ENCODE data around the gene KCNAB2.

KCNAB2 gene

DNA sequence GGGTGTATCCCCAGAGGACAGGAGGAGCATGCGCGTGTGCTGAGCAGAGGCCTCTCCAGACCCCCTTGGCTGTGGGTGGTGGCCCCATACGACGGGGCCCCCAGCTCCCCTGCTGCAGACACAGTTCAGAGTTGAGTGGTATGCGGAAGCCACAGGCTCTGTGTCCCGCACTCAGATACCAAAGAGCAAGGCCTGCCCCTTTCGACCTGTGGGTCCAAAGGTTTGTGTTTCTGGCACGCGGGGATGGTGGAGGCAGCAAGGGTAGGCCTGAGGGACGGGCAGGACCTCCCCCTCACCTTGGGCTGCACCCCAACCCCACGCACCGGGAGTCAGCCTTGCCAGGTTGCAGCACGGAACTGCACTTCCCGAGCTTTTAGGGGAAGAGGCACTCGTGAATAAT lies at the start of gene KCNAB2:
Gene KCNAB2, plus strand, starts transcription at position 328 of the 400 bp plus-strand sequence. CDS start 5,649 bp downstream, outside the sequence.
- DNase-seq = no peak

DNA sequence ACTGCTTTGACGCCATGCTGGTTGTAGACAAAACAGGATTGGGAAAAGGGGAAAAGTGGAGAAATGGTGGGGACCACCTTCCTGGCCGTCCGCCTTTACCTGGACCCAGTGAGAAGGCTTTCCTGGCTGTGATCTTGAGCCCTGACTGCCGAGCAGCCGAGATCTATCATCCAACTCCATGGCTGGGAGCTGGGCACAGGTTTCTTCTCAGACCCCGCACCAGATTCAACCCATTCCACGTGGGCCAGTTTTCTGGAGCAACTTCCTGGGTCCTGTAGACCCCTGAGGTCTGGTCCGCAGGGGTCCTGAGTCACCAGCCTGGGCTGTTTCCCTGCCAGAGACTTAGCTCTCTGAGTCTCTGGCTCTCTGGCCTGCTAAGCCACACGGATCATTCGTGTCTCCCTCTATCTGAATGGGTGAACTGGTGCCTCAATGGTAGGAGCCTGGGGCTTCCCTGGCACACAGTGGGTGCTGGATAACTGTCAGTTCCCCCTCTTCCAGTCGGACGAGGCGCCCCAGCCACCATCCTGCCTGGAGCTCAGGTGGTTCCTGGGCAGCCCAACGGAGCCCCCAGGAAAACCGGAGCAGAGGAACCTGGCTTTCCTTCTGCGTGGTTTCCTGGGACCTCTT lies 48.9 kb upstream of the KCNAB2 start:
- no peak for DNase-seq

- no peak for DNase-seq
Observed at GRCh38 chr1:5997316-5997715, 48.4 kb upstream of the KCNAB2 start.

GRCh38 chr1:5998051-5998905 lies 47.4 kb upstream of the KCNAB2 start:
- DNase-seq = no peak

DNA sequence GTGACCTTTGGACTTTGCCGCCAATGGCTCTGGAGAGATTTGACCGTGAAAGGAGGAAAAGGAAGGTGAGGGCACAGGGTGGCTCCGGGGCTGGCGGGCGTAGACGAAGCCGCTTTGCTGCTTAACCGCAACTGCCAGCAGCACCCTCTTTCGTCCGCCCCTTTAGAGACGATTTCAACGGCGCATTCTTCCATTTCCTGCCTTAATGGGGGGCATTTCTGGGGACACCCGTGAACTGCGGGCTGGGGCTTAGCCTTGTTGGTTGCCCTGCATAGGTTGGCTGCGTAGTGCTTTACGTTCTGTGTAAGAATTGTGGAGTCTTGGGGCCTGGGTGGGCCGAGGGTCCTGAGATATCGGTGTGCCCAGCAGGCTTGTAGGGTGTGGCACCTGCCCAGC lies 46.8 kb upstream of the KCNAB2 start:
- no peak for DNase-seq

DNA sequence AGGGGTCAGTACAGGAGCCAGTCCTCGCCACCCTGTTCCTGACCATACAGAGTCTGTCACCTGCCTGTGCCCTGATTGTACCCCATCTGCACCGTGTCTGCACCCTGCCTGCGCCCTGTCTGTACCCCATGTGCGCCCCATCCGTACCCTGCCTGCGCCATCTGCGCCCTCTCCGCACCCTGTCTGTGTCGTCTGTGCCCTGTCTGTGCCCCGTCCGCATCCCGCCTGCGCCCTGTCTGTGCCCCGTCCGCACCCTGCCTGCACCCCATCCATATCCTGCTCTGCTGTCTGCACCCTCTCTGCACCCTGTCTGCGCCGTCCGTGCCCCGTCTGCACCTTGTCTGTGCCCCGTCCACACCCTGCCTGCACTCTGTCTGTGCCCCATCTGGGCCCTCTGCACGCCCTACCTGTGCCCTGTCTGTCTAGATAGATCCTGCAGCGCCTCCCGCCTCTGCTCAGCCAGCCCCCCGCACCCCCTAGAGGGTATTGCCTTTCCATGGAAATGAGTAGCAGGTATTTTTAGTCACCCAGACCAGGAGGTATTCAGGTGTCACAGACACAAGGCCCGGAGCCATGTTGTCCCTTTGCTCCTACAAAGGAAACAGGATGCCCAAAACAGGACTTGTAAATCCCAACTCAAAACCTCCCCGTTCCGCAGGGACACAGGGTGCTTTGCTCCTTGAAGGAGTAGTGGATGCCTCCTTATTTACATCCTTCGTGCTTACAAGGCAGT lies 45.8 kb upstream of the KCNAB2 start:
- DNase-seq = no peak

GRCh38 chr1:6000444-6001288 lies 45.0 kb upstream of the KCNAB2 start:
- DNase-seq = no peak

GRCh38 chr1:6001992-6002576 lies 43.6 kb upstream of the KCNAB2 start:
- peak in 1 of 58 donors; percentile 26 for DNase-seq

GRCh38 chr1:6002714-6003501 lies 42.8 kb upstream of the KCNAB2 start:
- DNase-seq = no peak

DNA sequence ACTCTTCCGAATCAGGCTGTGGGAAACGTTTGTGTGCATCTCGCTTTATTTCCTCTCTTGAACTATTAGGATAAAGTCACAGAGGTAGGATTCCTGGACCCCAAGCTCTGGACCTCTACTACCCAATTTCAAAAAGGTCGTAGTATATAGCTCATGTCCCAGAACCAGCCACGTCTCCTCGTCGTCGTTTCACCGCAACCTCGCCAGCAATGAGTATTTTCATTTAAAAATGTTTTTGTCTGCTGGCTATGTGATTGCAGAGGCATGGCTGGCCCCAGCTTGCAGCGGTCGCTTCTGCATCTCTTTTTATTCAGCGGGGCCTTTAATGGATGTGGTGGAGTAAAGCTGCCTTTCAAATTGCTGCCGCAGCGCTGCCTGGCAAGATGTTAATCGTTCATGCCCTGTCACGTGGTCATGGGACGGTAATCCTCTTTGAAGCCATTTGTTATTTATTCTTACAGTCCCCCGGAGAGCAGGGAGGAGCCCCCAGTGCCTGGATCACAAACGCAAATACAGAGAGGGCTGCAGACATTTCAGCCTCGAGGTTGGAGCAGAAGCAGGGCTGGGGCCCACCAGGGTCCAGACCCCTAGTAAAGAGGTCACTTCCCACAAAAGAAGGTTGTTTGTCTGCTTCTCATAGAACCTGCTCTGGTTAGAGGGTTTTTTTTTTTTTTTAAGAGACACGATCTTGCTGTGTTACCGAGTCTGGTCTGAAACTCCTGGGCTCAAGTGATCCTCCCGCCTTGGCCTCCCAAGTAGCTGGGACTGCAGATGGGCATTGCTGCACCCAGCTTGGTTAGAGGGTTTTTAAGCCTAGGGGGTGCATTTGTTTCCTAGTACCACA lies 41.9 kb upstream of the KCNAB2 start:
- no peak for DNase-seq

DNA sequence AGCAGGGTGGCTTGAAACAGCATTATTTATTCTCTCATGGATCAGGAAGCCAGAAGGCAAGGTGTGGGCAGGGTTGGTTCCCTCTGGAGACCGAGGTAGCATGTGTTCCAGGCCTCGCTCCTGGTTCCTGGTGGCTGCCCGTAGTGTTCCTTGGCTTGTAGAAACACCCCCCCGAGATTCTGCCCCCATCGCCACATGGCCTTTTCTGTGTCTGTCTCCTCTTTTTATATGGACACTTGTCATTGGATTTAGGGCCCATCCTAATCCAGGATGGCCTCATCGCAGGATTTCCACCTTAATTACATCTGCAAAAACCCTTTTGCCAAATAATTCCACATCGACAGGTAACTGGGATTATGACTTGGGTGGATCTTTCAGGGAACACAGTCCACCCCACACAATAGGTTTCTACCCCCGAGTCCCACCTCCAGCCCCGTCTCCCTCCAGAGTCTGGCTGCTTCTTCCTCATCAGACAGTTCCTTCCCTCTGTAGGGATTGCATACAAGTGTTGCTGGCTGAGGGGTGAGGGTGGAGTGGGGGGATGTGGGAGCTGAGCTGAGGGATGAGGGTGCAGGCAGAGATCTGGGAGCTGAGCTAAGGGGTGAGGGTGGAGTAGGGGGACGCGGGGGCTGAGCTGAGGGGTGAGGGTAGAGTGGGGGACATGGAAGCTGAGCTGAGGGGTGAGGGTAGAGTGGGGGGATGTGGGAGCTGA lies 41.1 kb upstream of the KCNAB2 start:
- DNase-seq = no peak

GRCh38 chr1:6005276-6005917 lies 40.3 kb upstream of the KCNAB2 start:
- DNase-seq = no peak

GRCh38 chr1:6006882-6007281 lies 38.8 kb upstream of the KCNAB2 start:
- DNase-seq = no peak

- peak in 12 of 58 donors; percentile 27 to 57 (median 38) for DNase-seq
Observed at GRCh38 chr1:6007318-6008083, 38.2 kb upstream of the KCNAB2 start.

DNA sequence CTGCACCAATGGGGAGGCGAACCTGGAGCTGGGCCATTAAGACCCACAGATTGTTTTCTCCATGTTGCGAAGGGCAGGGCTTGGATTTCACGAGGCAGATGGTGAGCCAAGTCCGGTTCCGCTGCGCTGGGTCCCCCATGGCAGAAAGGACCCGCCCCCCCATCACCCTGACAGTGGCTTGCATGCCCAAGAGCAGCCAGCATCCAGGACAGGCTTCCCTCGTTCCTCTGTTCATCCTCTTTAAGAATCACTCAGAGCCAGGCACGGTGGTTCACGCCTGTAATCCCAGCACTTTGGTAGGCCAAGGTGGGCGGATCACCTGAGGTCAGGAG lies 37.6 kb upstream of the KCNAB2 start:
- no peak for DNase-seq

DNA sequence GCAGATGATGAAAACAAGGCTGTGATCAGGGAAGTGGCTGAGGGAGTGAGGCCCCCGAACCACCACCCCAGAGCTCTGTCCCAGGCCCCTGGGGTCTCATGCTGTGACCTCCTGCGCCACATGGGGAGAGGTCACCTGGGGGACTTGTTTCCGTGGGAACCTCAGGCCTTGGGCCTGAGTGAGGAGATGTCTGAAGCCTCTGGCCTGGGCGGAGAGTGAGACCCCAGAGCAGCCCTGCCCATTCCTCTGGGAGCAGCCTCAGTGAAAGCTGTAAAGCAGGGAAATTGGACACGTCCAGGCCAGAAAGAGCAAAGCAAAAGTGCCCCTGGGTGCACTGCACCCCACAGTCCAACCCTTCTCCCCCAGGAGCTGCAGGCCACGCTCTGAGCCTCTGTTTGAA lies 37.0 kb upstream of the KCNAB2 start:
- DNase-seq = no peak

All from anterior cingulate cortex (tissue), 58 donors.